GM21515 (cell line): Measurements from ENCODE around the gene KLKB1.

Experiments
- ATAC-seq: cut with Tn5 transposase; IDR thresholded peaks from one replicate; pipeline ENCODE4 v1.9.1; 2021; ENCODE audit not compliant: unreplicated experiment

The KLKB1 gene

DNA sequence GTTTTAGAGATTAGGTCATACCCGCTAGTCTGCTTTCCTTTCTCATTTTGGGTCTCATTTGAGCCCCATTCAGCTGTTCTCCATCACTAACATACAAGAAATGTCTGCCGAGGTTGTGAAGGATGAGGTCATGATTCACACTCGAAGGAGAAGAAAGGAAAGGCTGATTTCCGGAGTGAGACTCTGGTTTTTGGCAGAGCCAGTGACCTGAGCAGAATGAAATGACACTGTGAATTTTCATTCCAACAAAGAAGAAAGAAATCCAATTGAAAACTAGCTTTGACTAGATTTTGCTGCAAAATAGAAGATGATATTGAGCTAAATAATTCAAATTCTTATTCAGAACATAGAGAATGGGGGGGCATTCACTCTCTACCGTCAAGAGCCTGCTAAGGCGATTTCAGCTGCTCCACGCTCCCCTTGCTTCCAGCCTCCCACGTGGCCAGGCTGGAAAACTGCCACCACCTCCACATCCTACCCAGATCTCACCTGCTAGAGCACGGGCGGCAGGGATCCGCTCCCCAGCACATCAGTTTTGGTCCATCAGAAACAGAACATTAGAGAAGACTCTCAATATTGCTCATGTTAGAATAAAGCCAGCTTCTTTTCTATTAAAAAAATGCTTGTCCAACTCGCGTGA is 77.7 kb downstream of the KLKB1 start:
- no peak for ATAC-seq

DNA sequence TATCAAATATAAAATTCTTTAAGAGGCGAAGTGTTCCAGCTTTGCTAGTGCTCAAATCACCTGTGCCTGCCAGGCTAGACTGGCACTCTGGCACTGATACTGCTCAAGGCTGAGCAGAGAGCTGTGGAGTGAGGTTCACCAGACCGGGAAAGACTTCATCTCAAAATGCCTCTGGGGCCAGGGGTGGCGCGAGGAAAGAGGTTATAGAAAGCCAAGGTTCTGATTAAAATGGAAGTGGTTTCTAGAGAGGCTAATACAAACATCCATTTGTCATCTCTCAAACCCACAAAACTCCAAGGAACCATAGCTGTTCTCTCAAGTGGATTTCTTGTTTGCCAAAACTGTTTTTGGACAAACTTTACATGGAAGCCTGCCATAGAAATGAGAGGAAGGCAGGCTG is 80.2 kb downstream of the KLKB1 start:
- ATAC-seq: no peak

DNA sequence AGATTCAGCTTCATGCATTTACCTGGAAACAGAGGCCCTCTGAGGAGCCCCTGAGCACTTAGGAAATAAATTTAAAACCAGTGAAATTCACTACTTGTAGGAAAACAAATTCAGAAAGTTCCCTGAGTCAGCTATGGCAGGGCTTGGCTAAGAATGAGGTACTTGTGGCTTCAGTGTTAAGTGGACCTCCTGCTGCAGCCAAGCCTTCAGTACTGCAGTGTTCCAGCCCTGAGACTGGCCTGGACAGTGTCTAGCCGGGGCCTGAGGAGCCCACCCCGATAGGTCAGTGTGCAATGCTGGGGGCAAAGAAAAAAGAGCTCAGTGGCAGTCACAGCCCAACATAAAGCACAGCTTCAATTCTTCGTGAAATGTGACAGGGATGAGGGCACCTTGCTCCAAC is 80.6 kb downstream of the KLKB1 start:
- ATAC-seq: no peak
